GM10248 (cell line): ENCODE results near the gene SMURF1.
"Not testable (repeated sequence)": the region's sequence is repeated elsewhere in the genome, so short reads cannot be mapped to it uniquely, and the experiment has no call there.

Experiments used
- CTCF ChIA-PET: fragments of 300-600 bp; sonication (Branson Sonifier 250); formaldehyde crosslinking; extraction: SDS; loops from one replicate; lab custom pipeline; 2021; ENCODE audit warnings: antibody characterized with exemption; lab: Yijun Ruan, JAX
- POLR2A ChIA-PET: fragments of 350-650 bp; sonication (Branson Sonifier 250); formaldehyde crosslinking; extraction: SDS; loops from one replicate; lab custom pipeline; 2020; ENCODE audit warnings: antibody characterized with exemption; lab: Yijun Ruan, JAX
- DNase-seq: peaks from one replicate; pipeline ENCODE4 v3.0.0; 2012; ENCODE audit errors: extremely low spot score
- CTCF ChIP-seq: IDR thresholded peaks from 2 replicates; pipeline ENCODE4 v1.5.1; 2012; ENCODE audit warnings: mild to moderate bottlenecking, low read depth; ENCODE audit errors: extremely low read depth, missing control alignments, control extremely low read depth

SMURF1 gene

GRCh38 chr7:99061001-99061776 lies 82.7 kb downstream of the SMURF1 start:
- CTCF ChIA-PET, result interaction anchor here (1.2 to 2.0 kb wide), 4 partner anchors 12 to 266 kb away, joined by 3 to 6 read pairs (median 4); no protein-coding TSS in a partner anchor

DNA sequence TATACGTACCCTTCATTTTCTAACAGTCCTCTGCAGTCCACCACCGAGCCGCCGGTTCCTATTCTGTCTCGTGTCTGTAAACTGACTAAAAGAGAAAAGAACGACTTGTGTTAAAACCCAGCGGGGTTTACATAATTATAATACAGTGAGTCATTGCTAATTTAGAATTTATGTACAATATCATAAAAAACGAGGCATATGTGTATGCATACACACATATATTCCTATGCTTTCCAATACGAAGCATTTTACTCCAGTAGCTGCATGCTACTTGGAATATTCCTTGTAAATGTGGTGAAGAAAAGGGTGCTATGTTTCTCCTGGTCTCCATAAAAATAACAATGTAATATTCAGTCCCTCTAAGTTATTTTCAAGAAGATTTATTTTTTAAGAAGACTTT lies 89.1 kb downstream of the SMURF1 start:
- TF ChIP-seq CTCF, result no peak
- CTCF ChIA-PET, result no interaction called here
- no peak for DNase-seq
- POLR2A ChIA-PET, result no interaction called here

More at GRCh38 chr7:99061001-99061776, 82.7 kb downstream of the SMURF1 start:
- TF ChIP-seq CTCF, result no peak
- DNase-seq, result no peak
- POLR2A ChIA-PET, result no interaction called here

- ChIA-PET POLR2A (no interaction called here), CTCF (interaction anchor here (1.4 kb wide), 1 partner anchor 10 kb away, joined by 3 read pairs; no protein-coding TSS in a partner anchor)
- DNase-seq, result no peak
Measured at GRCh38 chr7:99050971-99051370, 92.9 kb downstream of the SMURF1 start.

GRCh38 chr7:99047526-99048077 lies 96.3 kb downstream of the SMURF1 start:
- POLR2A ChIA-PET, result no interaction called here
- no peak for TF ChIP-seq CTCF
- CTCF ChIA-PET, result interaction anchor here (1.4 kb wide), 1 partner anchor 266 kb away, joined by 6 read pairs; no protein-coding TSS in a partner anchor
- no peak for DNase-seq

More at GRCh38 chr7:99050971-99051370, 92.9 kb downstream of the SMURF1 start:
- no peak for TF ChIP-seq CTCF

DNA sequence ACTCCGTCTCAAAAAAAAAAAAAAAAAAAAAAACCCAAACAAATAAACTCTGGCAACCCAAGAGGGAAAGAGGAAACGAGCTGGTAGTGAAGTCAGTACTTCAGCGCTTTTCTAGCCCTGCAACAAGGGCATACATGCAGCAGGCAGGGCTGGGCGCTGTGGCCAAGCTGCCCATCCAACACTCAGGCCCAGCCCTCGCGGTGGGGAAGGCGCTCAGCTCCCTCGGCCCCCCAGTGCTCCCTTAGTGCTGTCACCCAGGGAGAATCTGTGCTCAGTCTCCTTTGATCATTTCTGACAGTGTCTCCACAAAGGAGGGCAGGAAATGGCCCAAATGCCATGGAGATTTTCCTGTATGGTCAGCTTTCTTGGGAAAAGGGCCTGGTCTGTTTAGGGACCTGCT lies 97.2 kb downstream of the SMURF1 start:
- POLR2A ChIA-PET, result interaction anchor here (0.6 kb wide), 1 partner anchor 463 kb away, joined by 4 read pairs; no protein-coding TSS in a partner anchor
- CTCF ChIA-PET, result no interaction called here
- TF ChIP-seq CTCF, result no peak
- no peak for DNase-seq

GRCh38 chr7:99046262-99046661 lies 97.6 kb downstream of the SMURF1 start:
- POLR2A ChIA-PET, DNase-seq, CTCF ChIA-PET: not testable (repeated sequence)

GRCh38 chr7:99044858-99045257 lies 99.0 kb downstream of the SMURF1 start:
- DNase-seq, POLR2A ChIA-PET, CTCF ChIA-PET: not testable (repeated sequence)
